ENCODE data around the gene KMT2C.

KMT2C gene

GRCh38 chr7:152443586-152443985 lies 7.8 kb upstream of the KMT2C start:
- no peak for TF ChIP-seq GATA2 (IDR thresholded peaks at IDR 0.05; ENCODE audit: low read depth, low read length)
- no peak for TF ChIP-seq GATA3 (IDR thresholded peaks at IDR 0.05; ENCODE audit: low read depth, low read length)

- TF ChIP-seq GATA3 (IDR thresholded peaks at IDR 0.05; ENCODE audit: low read depth, low read length) (no peak), GATA2 (IDR thresholded peaks at IDR 0.05; ENCODE audit: low read depth, low read length) (no peak)
Observed at GRCh38 chr7:152442330-152442835, 6.6 kb upstream of the KMT2C start.

GRCh38 chr7:152436111-152436930 lies 518 bp upstream of the KMT2C start:
- TF ChIP-seq GATA2 (IDR thresholded peaks at IDR 0.05; ENCODE audit: low read depth, low read length) (no peak), GATA3 (IDR thresholded peaks at IDR 0.05; ENCODE audit: low read depth, low read length) (no peak)

- TF ChIP-seq GATA3 (IDR thresholded peaks at IDR 0.05; ENCODE audit: low read depth, low read length) (no peak), GATA2 (IDR thresholded peaks at IDR 0.05; ENCODE audit: low read depth, low read length) (no peak)
Observed at GRCh38 chr7:152430854-152431253, 4.9 kb downstream of the KMT2C start.

- TF ChIP-seq GATA2 (IDR thresholded peaks at IDR 0.05; ENCODE audit: low read depth, low read length) (no peak), GATA3 (IDR thresholded peaks at IDR 0.05; ENCODE audit: low read depth, low read length) (no peak)
Observed at GRCh38 chr7:152424348-152425108, 11.3 kb downstream of the KMT2C start.

- TF ChIP-seq GATA3 (IDR thresholded peaks at IDR 0.05; ENCODE audit: low read depth, low read length): no peak
- TF ChIP-seq GATA2 (IDR thresholded peaks at IDR 0.05; ENCODE audit: low read depth, low read length): no peak
Observed at GRCh38 chr7:152423991-152424347, 11.8 kb downstream of the KMT2C start.

- TF ChIP-seq GATA3 (IDR thresholded peaks at IDR 0.05; ENCODE audit: low read depth, low read length): no peak
- no peak for TF ChIP-seq GATA2 (IDR thresholded peaks at IDR 0.05; ENCODE audit: low read depth, low read length)
Observed at GRCh38 chr7:152419473-152420429, 16.1 kb downstream of the KMT2C start.

GRCh38 chr7:152414779-152415178 lies 21.0 kb downstream of the KMT2C start:
- TF ChIP-seq GATA2 (IDR thresholded peaks at IDR 0.05; ENCODE audit: low read depth, low read length) (no peak), GATA3 (IDR thresholded peaks at IDR 0.05; ENCODE audit: low read depth, low read length) (no peak)

- peak; percentile 32; the same call in 1 of the 2 replicates for TF ChIP-seq GATA2 (IDR thresholded peaks at IDR 0.05; ENCODE audit: low read depth, low read length)
- no peak for TF ChIP-seq GATA3 (IDR thresholded peaks at IDR 0.05; ENCODE audit: low read depth, low read length)
Observed at GRCh38 chr7:152411389-152411788, 24.4 kb downstream of the KMT2C start.

- TF ChIP-seq GATA2 (IDR thresholded peaks at IDR 0.05; ENCODE audit: low read depth, low read length): no peak
- TF ChIP-seq GATA3 (IDR thresholded peaks at IDR 0.05; ENCODE audit: low read depth, low read length): no peak
Observed at GRCh38 chr7:152406491-152406890, 29.3 kb downstream of the KMT2C start.

- TF ChIP-seq GATA2 (IDR thresholded peaks at IDR 0.05; ENCODE audit: low read depth, low read length): no peak
- no peak for TF ChIP-seq GATA3 (IDR thresholded peaks at IDR 0.05; ENCODE audit: low read depth, low read length)
Observed at GRCh38 chr7:152403726-152404125, 32.1 kb downstream of the KMT2C start.

- TF ChIP-seq GATA2 (IDR thresholded peaks at IDR 0.05; ENCODE audit: low read depth, low read length) (no peak), GATA3 (IDR thresholded peaks at IDR 0.05; ENCODE audit: low read depth, low read length) (no peak)
Observed at GRCh38 chr7:152402384-152403250, 33.2 kb downstream of the KMT2C start.

- TF ChIP-seq GATA2 (IDR thresholded peaks at IDR 0.05; ENCODE audit: low read depth, low read length): no peak
- TF ChIP-seq GATA3 (IDR thresholded peaks at IDR 0.05; ENCODE audit: low read depth, low read length): no peak
Observed at GRCh38 chr7:152399344-152399743, 36.5 kb downstream of the KMT2C start.

Measured in SH-SY5Y (cell line).